GM19324 (cell line): Measurements from ENCODE around the gene ZNF579.

Source experiments
- ATAC-seq: cut with Tn5 transposase; IDR thresholded peaks from one replicate; pipeline ENCODE4 v1.9.1; 2021; ENCODE audit warnings: mild to moderate bottlenecking, moderate library complexity; ENCODE audit not compliant: unreplicated experiment, low FRiP score

Gene ZNF579

DNA sequence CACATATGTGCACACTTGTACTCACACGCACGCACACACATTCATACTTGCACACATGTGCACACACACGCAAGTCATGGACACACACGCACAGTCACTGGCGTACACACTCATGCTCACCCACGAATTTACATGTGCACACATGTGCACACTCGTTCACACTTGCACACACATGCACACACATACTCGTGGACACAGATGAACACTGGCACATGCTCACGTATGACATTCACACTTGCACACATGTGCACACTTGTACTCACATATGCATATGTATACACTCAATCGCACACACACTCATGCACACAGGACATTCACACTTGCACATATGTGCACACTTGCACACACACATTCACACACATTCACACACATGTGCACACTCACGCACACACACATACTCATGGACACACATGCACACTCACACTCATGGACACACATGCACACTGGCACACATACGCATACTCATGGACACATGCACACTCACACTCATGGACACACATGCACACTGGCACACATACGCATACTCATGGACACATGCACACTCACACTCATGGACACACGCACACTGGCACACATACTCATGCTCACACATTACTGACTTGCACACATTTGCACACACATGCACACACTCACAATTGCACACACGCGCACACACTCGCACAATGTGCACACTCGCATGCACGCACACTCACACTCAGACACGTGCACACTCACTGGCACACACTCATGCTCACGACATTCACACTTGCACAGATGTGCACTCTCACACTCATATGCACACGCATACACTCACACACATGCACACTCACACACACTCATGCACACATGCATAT, 53.2 kb downstream of the ZNF579 start:
- no peak for ATAC-seq
